ENCODE results near the gene PNMA6E. TPM values are rescaled to one million over a fixed set of nuclear protein-coding genes. Genes with fewer than 3 reads are reported as not detected.

The PNMA6E gene
- polyA plus RNA-seq, 1 donor from 2014 or later, result not detected

GRCh38 chrX:153407736-153408135, 6.6 kb upstream of the PNMA6E start:
- Histone ChIP-seq H3K9me2 (ENCODE audit: insufficient read depth, low read length) (no peaks in the 10 kb centered on the region), H2AFZ (ENCODE audit: low read depth, low read length) (no peak overlapping the region), H3K4me2 (ENCODE audit: low read length) (no peak overlapping the region), H4K20me1 (ENCODE audit: insufficient read depth) (no peaks in the 10 kb centered on the region), H3K27me3 (ENCODE audit: insufficient read depth, low read depth, low read length) (no peaks in the 10 kb centered on the region), H3K36me3 (ENCODE audit: insufficient read depth, low read length) (no peaks in the 10 kb centered on the region), H3K4me3 (ENCODE audit: low read length) (no peak overlapping the region), H3K9me3 (ENCODE audit: low read length) (no peaks in the 10 kb centered on the region), H3K79me2 (replicated peaks; ENCODE audit: insufficient read depth, low read length) (no peaks in the 10 kb centered on the region), H3F3A (ENCODE audit: insufficient read depth, low read length, poor library complexity, severe bottlenecking) (no peaks in the 10 kb centered on the region), H3K9ac (ENCODE audit: low read length) (no peak overlapping the region), H3K27ac (ENCODE audit: low read length) (no peak overlapping the region)
- TF ChIP-seq SMC3 (conservative IDR thresholded peaks at IDR 0.05; ENCODE audit: poor library complexity) (no peak), MXI1 (conservative IDR thresholded peaks at IDR 0.05; ENCODE audit: poor library complexity, severe bottlenecking) (no peak), EP300 (conservative IDR thresholded peaks at IDR 0.05; ENCODE audit: poor library complexity, severe bottlenecking) (no peak), EZH2 (IDR thresholded peaks at IDR 0.05; ENCODE audit: borderline replicate concordance, insufficient read depth, low read length, poor library complexity, severe bottlenecking) (no peak), POLR2AphosphoS5 (IDR thresholded peaks at IDR 0.05) (no peak), TAF1 (IDR thresholded peaks at IDR 0.05; ENCODE audit: low read depth) (no peak), RAD21 (conservative IDR thresholded peaks at IDR 0.05) (no peak)
- TF ChIP-seq, protein P1, sequence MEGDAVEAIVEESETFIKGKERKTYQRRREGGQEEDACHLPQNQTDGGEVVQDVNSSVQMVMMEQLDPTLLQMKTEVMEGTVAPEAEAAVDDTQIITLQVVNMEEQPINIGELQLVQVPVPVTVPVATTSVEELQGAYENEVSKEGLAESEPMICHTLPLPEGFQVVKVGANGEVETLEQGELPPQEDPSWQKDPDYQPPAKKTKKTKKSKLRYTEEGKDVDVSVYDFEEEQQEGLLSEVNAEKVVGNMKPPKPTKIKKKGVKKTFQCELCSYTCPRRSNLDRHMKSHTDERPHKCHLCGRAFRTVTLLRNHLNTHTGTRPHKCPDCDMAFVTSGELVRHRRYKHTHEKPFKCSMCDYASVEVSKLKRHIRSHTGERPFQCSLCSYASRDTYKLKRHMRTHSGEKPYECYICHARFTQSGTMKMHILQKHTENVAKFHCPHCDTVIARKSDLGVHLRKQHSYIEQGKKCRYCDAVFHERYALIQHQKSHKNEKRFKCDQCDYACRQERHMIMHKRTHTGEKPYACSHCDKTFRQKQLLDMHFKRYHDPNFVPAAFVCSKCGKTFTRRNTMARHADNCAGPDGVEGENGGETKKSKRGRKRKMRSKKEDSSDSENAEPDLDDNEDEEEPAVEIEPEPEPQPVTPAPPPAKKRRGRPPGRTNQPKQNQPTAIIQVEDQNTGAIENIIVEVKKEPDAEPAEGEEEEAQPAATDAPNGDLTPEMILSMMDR (IDR thresholded peaks at IDR 0.05; ENCODE audit: poor library complexity, severe bottlenecking), result no peak
- TF ChIP-seq, protein P2, sequence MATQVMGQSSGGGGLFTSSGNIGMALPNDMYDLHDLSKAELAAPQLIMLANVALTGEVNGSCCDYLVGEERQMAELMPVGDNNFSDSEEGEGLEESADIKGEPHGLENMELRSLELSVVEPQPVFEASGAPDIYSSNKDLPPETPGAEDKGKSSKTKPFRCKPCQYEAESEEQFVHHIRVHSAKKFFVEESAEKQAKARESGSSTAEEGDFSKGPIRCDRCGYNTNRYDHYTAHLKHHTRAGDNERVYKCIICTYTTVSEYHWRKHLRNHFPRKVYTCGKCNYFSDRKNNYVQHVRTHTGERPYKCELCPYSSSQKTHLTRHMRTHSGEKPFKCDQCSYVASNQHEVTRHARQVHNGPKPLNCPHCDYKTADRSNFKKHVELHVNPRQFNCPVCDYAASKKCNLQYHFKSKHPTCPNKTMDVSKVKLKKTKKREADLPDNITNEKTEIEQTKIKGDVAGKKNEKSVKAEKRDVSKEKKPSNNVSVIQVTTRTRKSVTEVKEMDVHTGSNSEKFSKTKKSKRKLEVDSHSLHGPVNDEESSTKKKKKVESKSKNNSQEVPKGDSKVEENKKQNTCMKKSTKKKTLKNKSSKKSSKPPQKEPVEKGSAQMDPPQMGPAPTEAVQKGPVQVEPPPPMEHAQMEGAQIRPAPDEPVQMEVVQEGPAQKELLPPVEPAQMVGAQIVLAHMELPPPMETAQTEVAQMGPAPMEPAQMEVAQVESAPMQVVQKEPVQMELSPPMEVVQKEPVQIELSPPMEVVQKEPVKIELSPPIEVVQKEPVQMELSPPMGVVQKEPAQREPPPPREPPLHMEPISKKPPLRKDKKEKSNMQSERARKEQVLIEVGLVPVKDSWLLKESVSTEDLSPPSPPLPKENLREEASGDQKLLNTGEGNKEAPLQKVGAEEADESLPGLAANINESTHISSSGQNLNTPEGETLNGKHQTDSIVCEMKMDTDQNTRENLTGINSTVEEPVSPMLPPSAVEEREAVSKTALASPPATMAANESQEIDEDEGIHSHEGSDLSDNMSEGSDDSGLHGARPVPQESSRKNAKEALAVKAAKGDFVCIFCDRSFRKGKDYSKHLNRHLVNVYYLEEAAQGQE (IDR thresholded peaks at IDR 0.05; ENCODE audit: borderline replicate concordance), result no peak

GRCh38 chrX:153406903-153407302, 5.8 kb upstream of the PNMA6E start:
- no peaks in the 10 kb centered on the region for H3F3A ChIP-seq (ENCODE audit: insufficient read depth, low read length, poor library complexity, severe bottlenecking)
- no peak overlapping the region for H3K4me3 ChIP-seq (ENCODE audit: low read length)
- TF ChIP-seq, protein P2 (IDR thresholded peaks at IDR 0.05; ENCODE audit: borderline replicate concordance), result no peak
- TF ChIP-seq TAF1 (IDR thresholded peaks at IDR 0.05; ENCODE audit: low read depth), result no peak
- no peak for TF ChIP-seq RAD21 (conservative IDR thresholded peaks at IDR 0.05)
- no peak for TF ChIP-seq EZH2 (IDR thresholded peaks at IDR 0.05; ENCODE audit: borderline replicate concordance, insufficient read depth, low read length, poor library complexity, severe bottlenecking)
- no peak for TF ChIP-seq EP300 (conservative IDR thresholded peaks at IDR 0.05; ENCODE audit: poor library complexity, severe bottlenecking)
- TF ChIP-seq MXI1 (conservative IDR thresholded peaks at IDR 0.05; ENCODE audit: poor library complexity, severe bottlenecking), result no peak
- TF ChIP-seq, protein P1 (IDR thresholded peaks at IDR 0.05; ENCODE audit: poor library complexity, severe bottlenecking), result no peak
- no peak for TF ChIP-seq SMC3 (conservative IDR thresholded peaks at IDR 0.05; ENCODE audit: poor library complexity)
- no peak overlapping the region for H2AFZ ChIP-seq (ENCODE audit: low read depth, low read length)
- no peaks in the 10 kb centered on the region for H3K79me2 ChIP-seq (replicated peaks; ENCODE audit: insufficient read depth, low read length)
- no peaks in the 10 kb centered on the region for H3K27me3 ChIP-seq (ENCODE audit: insufficient read depth, low read depth, low read length)
- H3K9ac ChIP-seq (ENCODE audit: low read length), result no peak overlapping the region
- no peak overlapping the region for H3K4me2 ChIP-seq (ENCODE audit: low read length)
- H4K20me1 ChIP-seq (ENCODE audit: insufficient read depth), result no peaks in the 10 kb centered on the region
- H3K9me2 ChIP-seq (ENCODE audit: insufficient read depth, low read length), result no peaks in the 10 kb centered on the region
- no peak overlapping the region for H3K27ac ChIP-seq (ENCODE audit: low read length)
- H3K9me3 ChIP-seq (ENCODE audit: low read length), result no peaks in the 10 kb centered on the region
- H3K36me3 ChIP-seq (ENCODE audit: insufficient read depth, low read length), result no peaks in the 10 kb centered on the region
